ENCODE data around the gene BCAN. TPM values are rescaled to one million over a fixed set of nuclear protein-coding genes. Genes with fewer than 3 reads are reported as not detected.

Gene BCAN
- total RNA-seq, 1 experiment from 2014 or later: 1.2 TPM

DNA sequence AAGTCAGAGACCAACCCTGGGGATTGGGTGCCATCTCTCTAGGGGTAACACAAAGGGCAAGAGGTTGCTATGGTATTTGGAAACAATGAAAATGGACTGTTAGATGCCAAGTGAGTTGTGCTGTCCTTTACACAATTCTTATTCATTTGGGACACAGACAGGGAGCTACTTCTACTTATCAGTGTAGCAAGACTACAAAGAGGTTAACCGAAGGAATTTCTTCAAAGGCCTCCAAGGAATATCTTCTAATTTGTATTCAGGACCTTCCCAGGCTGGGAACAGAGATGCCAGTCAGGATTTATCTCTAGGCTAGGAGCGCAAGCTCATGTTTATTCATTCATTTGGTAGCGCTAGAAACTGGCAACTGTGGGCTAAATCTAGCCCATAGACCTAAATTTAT lies 47.7 kb upstream of the BCAN start:
- Mint-ChIP-seq H3K27ac (no peak overlapping the region), H3K4me3 (no peak overlapping the region), H3K4me1 (peaks cover 16 to 17% of the 10 kb centered on the region in 2 experiments), H3K27me3 (ENCODE audit: low read depth) (no peaks in the 10 kb centered on the region), H3K36me3 (ENCODE audit: insufficient read depth in 1 of 3, low read depth in 3 of 3) (peaks cover 32 to 69% (median 56%) of the 10 kb centered on the region in 3 experiments; a peak in 6 of 7 replicates), H3K9me3 (no peaks in the 10 kb centered on the region)
- H3K27me3 ChIP-seq (ENCODE audit: insufficient read depth, low read length): no peaks in the 10 kb centered on the region
- no peaks in the 10 kb centered on the region for H3K9me3 ChIP-seq (ENCODE audit: control insufficient read depth, low read depth, low read length)
- no peak overlapping the region for H4K8ac ChIP-seq (replicated peaks; ENCODE audit: insufficient read length, low read depth, low read length)
- H2BK12ac ChIP-seq (ENCODE audit: insufficient read length, low read depth, low read length): no peak overlapping the region
- no peak overlapping the region for H2BK20ac ChIP-seq (ENCODE audit: low read depth, low read length, poor library complexity, severe bottlenecking)
- no peak overlapping the region for H3K18ac ChIP-seq (ENCODE audit: insufficient read length, low read depth, low read length)
- no peaks in the 10 kb centered on the region for H3K79me1 ChIP-seq (ENCODE audit: insufficient read depth, low read depth, low read length, poor library complexity, severe bottlenecking)
- H3K4ac ChIP-seq (ENCODE audit: low read depth, low read length): no peak overlapping the region
- H3K4me2 ChIP-seq (ENCODE audit: insufficient read depth, insufficient read length, low read length): no peak overlapping the region
- no peaks in the 10 kb centered on the region for H3K4me1 ChIP-seq (ENCODE audit: insufficient read depth, low read length)
- no peak overlapping the region for H3K23ac ChIP-seq (ENCODE audit: insufficient read length, low read depth, low read length)
- no peaks in the 10 kb centered on the region for H3K79me2 ChIP-seq (ENCODE audit: insufficient read depth, low read length)
- no peak for DNase-seq
- TF ChIP-seq, protein P1, sequence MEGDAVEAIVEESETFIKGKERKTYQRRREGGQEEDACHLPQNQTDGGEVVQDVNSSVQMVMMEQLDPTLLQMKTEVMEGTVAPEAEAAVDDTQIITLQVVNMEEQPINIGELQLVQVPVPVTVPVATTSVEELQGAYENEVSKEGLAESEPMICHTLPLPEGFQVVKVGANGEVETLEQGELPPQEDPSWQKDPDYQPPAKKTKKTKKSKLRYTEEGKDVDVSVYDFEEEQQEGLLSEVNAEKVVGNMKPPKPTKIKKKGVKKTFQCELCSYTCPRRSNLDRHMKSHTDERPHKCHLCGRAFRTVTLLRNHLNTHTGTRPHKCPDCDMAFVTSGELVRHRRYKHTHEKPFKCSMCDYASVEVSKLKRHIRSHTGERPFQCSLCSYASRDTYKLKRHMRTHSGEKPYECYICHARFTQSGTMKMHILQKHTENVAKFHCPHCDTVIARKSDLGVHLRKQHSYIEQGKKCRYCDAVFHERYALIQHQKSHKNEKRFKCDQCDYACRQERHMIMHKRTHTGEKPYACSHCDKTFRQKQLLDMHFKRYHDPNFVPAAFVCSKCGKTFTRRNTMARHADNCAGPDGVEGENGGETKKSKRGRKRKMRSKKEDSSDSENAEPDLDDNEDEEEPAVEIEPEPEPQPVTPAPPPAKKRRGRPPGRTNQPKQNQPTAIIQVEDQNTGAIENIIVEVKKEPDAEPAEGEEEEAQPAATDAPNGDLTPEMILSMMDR (conservative IDR thresholded peaks at IDR 0.05): no peak
- H3K14ac ChIP-seq (ENCODE audit: insufficient read depth, low read length): no peak overlapping the region
- H2BK120ac ChIP-seq (ENCODE audit: low read depth, low read length, poor library complexity, severe bottlenecking): no peak overlapping the region
- H3K56ac ChIP-seq (ENCODE audit: insufficient read length, low read depth, low read length): no peak overlapping the region
- no peak overlapping the region for H2BK15ac ChIP-seq (ENCODE audit: low read depth, low read length)
- H4K20me1 ChIP-seq (ENCODE audit: control insufficient read depth, insufficient read depth, insufficient read length): peaks cover 2% of the 10 kb centered on the region
- peaks cover 3% of the 10 kb centered on the region for H3K23me2 ChIP-seq (ENCODE audit: insufficient read length, low read depth, low read length, poor library complexity, severe bottlenecking)
- no CpG with 5 or more reads among the region's 3 CpGs for WGBS (ENCODE audit: extremely low coverage, insufficient read length, low lambda C conversion rate)
- no peak overlapping the region for H4K91ac ChIP-seq (ENCODE audit: insufficient read length, low read depth, low read length)
- no peak overlapping the region for H2AK5ac ChIP-seq (ENCODE audit: insufficient read length, low read length)
- H3T11ph ChIP-seq (ENCODE audit: low read length): no peak overlapping the region
- no peak overlapping the region for H4K5ac ChIP-seq (ENCODE audit: insufficient read length, low read depth, low read length)
- no peak overlapping the region for H3K9ac ChIP-seq (ENCODE audit: extremely low read depth, insufficient read length, low read length)
- no peak overlapping the region for H3K27ac ChIP-seq (ENCODE audit: insufficient read length, low read depth, low read length)
- H2AFZ ChIP-seq (ENCODE audit: low read length): no peak overlapping the region
- no peak overlapping the region for H2BK5ac ChIP-seq (ENCODE audit: insufficient read length, low read length)
